C4-2B (cell line): ENCODE data around the gene RSAD2.

ENCODE experiments used
- CTCF ChIP-seq: fragments of 450-650 bp; conservative IDR thresholded peaks from 2 replicates; pipeline ENCODE4 v1.5.1; 2017; ENCODE audit warnings: mild to moderate bottlenecking
- ZFX ChIP-seq: fragments of 450-650 bp; IDR thresholded peaks from 2 replicates; pipeline ENCODE4 v1.6.1; 2017

DNA sequence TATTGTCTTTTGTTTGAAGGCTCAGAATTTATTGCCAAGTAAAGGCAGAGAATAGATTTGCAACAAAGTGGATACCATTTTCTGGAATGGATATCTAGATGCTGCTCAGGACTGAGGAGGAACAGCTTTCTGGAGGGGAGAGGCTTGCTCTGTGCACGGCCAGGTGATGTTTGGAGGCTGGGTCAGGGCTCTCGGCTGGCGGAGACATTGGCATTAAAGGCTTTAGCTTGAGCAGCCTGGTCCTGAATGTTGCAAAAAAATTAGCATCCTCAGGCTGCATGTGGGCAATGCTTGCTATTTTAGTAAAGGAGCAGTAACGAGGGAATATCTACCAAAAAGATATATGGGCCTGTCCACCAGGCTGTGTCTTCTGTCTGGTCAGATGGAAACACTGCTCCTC, 60.0 kb downstream of the RSAD2 start:
- TF ChIP-seq CTCF = no peak
- no peak for TF ChIP-seq ZFX
